Measurements from ENCODE around the gene TMEM92. TPM values are rescaled to one million over a fixed set of nuclear protein-coding genes. Genes with fewer than 3 reads are reported as not detected.

Gene TMEM92
- total RNA-seq, 4 donors from 2014 or later, result not detected

DNA sequence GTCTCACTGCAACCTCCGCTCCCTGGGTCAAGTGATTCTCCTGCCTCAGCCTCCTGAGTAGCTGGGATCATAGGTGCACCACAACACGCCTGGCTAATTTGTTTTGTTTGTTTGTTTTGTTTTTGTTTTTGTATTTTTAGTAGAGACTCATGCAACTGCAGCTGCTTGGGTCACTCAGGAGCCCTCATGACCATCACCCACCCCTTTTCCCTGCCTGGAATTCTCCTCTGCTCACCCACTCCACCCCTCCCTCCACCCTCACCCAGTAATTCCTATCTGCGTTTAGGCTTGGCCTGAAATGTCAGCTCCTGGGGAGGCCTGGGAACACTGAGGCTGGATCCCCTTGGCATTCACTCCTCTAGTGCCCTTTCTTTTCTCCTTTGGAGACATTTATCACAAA lies 25.5 kb downstream of the TMEM92 start:
- TF ChIP-seq, protein P1, sequence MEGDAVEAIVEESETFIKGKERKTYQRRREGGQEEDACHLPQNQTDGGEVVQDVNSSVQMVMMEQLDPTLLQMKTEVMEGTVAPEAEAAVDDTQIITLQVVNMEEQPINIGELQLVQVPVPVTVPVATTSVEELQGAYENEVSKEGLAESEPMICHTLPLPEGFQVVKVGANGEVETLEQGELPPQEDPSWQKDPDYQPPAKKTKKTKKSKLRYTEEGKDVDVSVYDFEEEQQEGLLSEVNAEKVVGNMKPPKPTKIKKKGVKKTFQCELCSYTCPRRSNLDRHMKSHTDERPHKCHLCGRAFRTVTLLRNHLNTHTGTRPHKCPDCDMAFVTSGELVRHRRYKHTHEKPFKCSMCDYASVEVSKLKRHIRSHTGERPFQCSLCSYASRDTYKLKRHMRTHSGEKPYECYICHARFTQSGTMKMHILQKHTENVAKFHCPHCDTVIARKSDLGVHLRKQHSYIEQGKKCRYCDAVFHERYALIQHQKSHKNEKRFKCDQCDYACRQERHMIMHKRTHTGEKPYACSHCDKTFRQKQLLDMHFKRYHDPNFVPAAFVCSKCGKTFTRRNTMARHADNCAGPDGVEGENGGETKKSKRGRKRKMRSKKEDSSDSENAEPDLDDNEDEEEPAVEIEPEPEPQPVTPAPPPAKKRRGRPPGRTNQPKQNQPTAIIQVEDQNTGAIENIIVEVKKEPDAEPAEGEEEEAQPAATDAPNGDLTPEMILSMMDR (IDR thresholded peaks at IDR 0.05; ENCODE audit: low read depth), result no peak

DNA sequence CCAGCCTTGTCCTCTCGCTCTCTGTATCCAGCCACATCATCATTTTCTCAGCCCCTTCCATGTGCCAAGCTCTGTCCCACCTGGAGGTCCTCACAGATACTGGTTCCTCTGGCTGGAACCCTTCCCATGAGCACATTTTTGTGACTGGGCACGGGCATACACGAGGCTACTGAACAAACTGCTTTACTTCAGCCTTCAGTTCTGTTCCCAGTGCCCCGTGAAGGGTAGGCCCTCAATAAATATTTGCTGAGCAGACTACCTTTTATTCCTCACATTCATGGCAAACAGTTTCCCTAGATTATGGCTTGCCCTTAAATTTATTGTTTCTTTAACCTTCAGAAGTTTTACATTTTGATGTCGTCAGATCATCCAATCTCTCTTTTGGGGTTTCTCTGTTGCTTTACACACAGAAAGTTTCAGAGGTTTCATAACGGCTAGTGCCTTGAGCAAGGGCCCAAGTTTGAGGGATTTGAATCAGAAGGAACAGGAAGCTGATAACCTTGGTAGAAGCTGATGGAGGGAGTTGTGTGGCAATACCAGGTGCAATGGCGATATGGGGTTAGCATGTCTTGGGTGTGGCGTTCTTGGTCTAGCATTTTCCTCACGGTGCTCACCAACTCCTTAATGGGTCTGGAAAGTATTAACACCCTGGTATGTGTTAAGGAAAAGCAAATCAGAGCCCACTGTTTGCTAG lies 27.8 kb downstream of the TMEM92 start:
- TF ChIP-seq, protein P1 (IDR thresholded peaks at IDR 0.05; ENCODE audit: low read depth), result no peak

DNA sequence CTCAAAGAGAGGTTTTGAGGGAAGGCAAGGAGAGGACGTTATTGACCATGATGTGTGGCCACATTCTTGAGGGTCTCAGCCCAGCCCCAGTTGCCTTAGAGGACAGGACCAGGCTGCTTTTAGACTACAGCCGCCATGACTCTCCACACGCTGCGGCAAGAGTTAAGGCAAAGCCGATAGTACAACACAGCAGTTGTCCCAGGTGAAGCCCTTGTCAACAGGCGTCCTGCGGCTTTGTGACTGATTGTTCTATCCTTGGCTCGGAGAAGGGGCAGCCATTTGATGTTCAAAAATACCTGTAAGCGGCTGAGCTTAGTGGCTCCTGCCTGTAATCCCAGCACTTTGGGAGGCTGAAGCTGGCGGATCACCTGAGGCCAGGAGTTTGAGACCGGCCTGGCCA lies 28.8 kb downstream of the TMEM92 start:
- TF ChIP-seq, protein P1 (IDR thresholded peaks at IDR 0.05; ENCODE audit: low read depth), result no peak

DNA sequence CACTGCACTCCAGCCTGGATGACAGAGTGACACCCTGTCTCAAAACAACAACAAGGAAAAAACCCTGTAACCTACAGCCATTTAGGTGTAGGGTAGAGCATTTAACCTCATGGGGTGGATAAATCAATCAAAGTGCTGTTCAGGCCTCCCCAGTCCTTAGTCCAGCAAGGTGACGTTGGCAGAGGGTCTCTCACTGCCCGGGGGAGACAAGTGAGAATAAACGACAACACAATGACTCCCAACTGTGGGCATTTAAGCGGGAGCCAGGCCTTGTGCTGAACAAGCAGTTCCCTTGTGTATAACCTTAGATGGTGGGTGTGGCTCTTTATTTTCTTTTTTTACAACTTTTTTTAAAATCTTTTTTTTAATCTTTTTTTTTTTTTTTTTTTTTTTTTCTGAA lies 29.3 kb downstream of the TMEM92 start:
- TF ChIP-seq, protein P1 (IDR thresholded peaks at IDR 0.05; ENCODE audit: low read depth), result no peak

DNA sequence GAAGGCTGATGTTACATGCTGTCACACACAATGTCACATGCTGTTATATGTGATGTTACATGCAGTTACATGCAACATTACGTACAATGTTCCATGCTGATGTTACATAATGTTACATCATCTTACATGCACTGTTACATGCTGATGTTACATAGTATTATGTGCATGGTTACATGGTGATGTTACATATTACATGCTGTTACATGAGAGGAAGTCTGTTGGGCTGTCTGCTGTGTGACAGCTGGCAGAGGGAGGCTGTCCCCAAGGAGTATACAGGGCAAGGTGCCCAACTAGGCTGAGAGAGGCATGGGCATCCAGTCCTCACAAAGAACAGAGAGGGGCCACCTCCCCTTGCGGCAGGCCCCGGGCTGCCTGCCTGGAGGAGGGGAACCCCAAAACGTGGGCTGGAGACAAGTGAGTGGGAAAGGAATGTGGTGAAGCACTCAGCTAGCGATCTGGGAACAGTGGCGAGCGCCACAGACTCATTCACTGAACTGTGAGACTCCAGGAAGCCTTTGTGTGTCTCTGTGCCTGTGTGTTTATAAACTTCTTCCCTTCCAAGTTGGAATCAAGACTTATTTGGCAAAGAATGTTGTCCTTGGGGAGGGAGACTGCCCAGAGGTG lies 30.6 kb downstream of the TMEM92 start:
- TF ChIP-seq, protein P1 (IDR thresholded peaks at IDR 0.05; ENCODE audit: low read depth), result no peak

DNA sequence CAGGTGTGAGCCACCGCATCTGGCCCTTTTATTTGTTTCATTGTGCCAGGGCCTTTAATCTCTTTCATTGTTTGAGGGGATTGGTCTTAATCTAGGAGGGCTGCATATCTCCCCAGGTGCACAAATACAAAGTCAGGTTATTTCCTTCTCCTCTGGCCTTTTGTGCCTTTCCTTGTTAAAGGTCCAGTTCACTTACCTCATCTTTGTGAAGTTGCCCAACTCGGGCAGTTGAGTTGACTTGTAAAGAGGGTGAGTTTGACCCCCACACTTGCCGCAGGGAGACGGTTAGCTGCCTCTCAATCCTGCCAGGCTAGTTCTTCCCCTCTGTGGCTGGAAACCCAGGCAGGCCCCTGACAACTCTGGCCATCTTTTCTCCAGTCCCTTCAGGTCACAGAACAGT lies 33.4 kb downstream of the TMEM92 start:
- TF ChIP-seq, protein P1 (IDR thresholded peaks at IDR 0.05; ENCODE audit: low read depth), result no peak

DNA sequence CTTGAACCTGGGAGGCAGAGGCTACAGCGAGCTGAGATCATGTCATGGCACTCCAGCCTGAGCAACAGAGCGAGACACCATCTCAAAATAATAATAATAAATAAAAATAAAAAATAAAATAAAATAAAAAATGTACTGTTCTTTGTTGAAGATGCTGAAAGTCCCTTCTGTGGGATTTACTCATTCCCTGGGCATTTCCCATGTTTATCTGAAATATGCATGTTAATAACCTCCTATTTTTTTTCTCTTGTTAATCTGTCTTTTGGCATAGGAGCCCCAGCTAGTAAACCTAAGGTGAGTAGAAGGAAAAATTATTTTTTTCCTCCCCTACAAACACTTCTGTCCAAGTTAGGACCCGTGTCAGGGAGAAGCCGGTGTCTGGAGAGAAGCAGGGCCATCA lies 34.4 kb downstream of the TMEM92 start:
- TF ChIP-seq, protein P1 (IDR thresholded peaks at IDR 0.05; ENCODE audit: low read depth), result no peak
